GM19372 (cell line): ENCODE data around the gene PSMG3.

Source experiments
- ATAC-seq: cut with Tn5 transposase; IDR thresholded peaks from one replicate; pipeline ENCODE4 v1.9.1; 2021; ENCODE audit warnings: mild to moderate bottlenecking, low read depth, moderate library complexity; ENCODE audit not compliant: unreplicated experiment

PSMG3 gene

DNA sequence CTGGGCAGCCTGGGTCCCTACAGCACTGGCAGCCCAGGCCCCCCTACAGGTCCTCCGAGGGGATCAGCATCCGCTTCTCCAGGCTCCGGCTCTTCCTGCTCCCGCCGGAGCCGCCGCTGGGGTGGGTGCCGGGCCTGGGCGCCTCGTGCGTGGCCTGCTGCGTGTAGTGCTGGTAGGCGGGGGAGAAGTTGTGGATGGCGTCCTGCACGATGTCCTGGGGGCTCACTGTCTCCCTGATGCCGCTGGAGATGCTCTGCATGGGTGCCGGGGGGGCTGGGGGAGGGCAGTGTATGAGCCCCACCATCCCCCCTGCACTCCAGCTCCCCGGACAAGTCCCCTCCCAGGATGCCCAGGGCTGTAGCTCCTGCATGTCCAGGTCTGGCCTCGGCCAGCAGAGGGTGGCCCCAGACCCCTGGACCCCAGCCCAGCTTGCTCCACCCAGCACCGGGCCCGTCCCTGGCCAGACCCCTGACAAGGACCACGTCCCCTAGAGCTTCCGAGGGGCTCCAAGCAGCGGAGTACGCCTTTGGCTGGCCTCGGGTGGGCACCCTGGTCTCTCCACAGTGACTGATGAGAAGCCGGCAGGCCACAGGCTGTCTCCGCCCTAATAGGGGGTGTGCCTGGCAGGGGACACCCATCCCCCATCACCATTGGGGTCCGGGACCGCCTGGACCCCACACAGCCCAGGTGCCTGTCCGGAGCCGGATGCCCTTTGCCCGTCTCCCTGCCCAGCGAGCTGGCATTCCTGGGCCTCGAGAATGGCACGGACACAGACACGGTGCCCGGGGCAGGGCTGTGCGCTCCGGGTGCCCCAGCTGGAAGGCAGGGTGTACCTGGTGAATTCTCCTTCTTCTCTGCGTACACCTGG lies 22.7 kb downstream of the PSMG3 start:
- ATAC-seq = no peak

DNA sequence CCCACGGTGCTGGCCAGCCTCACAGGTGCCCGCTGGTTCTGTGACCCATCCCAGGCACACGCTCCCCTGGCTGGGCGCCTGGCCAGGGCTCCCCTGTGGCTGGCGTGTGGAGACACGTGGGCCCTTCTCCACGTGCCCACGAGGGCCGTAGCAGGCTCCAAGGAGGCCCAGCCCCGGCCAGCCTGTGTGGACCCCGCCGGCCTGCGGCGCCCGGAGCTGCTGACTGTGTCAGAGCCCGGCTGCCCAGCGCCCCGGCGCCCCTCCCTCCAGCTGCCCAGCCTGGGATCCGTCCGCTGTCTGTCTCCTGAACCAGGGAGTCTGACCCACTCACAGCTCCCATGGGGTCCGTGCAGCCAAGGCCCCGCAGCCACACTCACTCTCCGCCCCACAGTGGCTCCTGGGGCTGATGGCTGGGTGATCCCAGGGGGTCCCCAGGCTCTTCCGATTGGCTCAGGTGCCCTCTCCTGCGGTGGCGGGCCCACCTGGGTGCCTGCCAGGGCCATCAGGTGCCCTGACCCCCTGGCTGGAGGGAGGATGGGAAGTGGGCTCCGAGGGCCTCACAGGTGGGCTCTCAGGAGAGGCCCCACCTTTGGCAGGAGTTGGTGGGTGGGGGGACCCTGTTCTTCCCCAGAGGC lies 23.4 kb downstream of the PSMG3 start:
- no peak for ATAC-seq

GRCh38 chr7:1545417-1546246 lies 24.2 kb downstream of the PSMG3 start:
- ATAC-seq = no peak

DNA sequence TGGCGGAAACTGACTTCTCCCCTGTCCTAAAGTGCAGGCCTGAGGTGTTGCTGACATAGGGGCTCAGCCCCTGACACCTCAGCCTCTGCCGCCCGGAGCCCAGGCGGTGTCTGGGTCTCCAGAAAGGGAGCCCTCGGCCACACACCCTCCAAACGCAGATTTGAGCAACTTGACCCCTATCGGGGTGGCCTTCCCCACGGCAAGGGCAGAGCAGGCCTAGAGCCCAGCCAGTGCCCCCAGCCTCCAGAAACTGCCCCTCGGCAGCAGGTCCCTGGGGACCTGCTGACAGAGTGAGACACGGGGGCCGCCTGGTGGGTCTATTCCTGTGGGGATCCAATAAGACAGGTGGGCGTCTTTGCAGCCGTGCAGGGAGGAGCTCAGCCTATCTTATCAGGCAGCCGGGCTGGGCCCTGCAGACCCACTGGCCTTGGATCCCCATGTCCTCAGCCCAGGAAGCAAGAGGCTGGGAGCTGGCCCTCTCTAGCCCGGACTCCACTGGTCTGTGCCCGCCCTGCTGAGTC lies 24.9 kb downstream of the PSMG3 start:
- ATAC-seq = no peak

DNA sequence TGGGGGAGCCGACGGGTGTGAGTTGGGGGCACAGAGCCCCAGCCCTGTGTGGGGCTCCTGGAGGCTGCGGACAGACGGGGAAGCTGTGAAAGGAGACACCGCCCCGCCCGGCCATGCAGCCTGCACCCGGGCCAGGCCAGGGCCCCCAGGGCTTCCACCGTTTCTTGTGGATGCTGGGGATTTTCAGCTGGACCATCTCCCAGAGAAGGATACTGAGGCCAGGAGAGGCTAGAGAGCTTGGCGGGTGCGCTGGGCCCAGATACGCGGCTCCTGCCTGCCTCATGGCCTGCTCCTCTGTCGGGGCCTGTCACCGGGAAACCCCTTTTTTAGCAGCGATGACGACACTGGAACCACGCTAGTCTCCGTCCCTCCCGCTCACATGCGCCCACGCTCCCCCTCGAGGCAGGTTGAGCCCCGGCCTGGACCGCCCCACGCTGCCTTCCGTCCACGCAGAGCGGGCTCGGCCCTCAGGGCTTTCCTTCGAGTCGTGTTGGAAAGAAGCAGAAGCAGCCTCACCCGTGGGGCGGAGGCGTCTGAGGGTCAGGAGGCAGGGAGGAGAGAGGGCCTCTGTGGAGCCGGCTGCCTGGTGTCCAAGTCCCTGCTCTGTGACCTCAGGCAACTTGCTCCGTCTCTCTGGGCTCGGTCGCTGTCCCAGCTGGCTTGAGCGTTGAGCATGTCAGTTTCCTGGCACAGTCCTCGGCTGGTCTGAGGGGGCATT lies 25.5 kb downstream of the PSMG3 start:
- ATAC-seq = no peak

- no peak for ATAC-seq
These were observed 26.0 kb downstream of the PSMG3 start for GRCh38 chr7:1543826-1544177.

GRCh38 chr7:1542841-1543747 lies 26.7 kb downstream of the PSMG3 start:
- ATAC-seq = no peak

- no peak for ATAC-seq
These were observed 27.5 kb downstream of the PSMG3 start for GRCh38 chr7:1542329-1542728.

DNA sequence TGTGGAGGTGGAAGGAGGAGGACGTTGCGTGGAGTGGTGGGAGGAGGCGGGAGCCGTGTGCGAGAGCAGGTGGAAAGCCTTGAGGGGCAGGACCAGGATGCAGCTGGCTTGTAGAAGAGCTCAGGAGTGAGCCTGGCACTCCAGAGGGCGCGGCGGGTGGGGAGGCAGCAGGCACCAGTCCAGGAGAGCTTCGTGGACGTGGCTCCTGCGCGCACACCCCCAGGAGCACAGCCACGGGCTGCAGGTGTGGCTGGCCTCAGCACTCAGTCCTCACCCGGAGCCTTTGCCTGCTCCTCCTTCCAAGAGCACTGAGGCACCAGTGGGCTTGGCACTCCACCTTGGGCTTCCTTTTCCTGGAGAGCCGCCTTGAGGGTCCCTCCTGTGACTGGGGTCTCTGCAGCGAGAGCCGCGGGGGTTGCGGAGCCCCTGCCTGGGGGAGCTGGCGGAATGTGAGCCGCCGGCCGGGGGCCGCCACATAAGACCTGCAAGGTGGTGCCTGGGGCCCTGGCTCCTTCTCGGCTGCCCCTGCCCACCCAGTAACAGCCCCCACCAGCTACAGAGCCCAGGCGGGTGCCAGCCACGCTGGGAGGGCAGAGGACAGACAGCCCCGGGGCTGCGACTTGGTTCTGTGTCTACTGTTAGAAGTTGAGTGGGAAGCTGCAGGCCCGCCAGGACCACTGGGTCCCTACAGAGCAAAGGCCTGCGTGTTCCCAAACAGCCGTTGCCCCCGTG lies 28.2 kb downstream of the PSMG3 start:
- no peak for ATAC-seq

DNA sequence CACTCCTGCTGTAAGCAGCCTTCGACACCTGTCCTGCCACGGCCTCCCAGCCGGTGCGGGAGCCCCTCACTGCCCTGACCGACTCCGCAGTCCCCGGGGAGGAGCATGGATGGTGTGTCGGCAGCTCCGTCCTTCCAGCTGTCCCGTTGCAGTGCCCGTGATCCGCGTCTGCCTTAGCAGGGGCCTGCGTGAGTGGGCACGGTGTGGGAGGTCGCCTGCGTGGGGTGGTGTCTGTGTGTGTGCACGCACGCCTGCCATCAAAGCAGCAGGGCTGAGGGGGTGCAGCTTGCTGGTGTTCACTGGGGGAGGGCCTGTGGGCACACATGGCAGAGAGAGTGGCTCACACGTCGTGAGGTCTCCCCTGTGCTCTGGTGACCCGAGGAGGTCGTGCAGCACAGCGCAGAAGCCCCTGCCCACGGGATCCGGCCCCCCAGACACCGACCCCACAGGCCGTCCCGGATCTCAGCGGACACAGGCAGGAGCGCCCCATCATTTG lies 29.0 kb downstream of the PSMG3 start:
- ATAC-seq = no peak

DNA sequence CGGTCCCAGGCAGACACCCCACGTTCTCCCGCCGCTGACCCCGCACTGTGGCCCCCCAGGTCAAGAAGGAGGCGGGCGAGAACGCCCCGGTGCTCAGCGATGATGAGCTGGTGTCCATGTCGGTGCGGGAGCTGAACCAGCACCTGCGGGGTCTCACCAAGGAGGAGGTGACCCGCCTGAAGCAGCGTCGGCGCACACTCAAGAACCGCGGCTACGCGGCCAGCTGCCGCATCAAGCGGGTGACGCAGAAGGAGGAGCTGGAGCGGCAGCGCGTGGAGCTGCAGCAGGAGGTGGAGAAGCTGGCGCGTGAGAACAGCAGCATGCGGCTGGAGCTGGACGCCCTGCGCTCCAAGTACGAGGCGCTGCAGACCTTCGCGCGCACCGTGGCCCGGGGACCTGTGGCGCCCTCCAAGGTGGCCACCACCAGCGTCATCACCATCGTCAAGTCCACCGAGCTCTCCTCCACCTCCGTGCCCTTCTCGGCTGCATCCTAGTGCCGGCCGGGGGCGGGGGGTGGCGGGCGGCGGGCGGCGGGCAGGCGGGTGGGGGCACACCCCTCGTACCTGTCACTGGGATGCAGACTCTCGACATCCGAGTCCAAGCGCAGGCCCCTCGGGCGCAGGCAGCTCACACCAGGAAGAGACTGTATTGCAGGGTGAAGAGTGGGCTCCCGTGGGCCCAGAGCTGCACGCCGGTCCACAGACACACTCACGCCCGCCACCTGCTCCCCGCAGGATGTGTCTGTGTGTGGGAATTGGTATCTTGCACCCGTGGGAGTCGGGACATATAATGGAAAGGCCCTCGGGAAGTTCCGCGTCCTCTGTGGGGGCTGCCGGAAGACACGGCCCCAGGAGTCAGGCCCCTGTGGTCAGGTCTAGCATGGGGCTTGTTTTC lies 29.7 kb downstream of the PSMG3 start:
- no peak for ATAC-seq

- ATAC-seq = no peak
These were observed 30.5 kb downstream of the PSMG3 start for GRCh38 chr7:1539181-1539881.

DNA sequence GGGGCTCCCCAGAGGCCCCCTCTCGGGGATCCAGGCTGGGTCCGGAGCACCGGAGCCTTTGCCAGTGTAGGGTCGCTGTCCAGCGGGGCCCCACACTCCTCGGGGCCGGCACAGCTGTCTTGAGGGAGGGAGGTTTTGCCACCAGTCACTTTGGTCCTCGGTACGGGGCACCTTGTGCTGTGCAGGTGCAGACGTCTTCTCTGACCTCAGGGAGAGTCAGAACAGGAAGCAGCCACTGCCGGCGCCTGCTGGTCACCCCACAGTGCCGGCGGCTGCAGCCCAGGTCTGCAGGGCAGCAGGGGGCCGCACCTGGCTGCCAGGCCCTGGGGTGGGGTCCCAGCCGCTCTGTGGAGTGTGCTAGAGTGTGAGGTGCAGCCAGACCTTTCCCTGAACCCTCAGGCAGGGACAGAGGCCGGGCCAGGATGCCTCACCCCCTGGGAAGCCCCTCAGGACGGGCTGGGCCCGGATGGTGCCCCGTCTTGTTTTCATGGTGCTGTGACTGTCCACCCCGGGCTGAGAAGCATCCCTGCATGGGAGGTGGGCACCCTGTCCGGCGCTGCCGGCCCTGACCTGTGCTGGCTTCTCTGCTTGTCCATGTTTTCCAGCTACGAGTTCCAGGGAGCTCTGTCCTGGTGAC lies 31.2 kb downstream of the PSMG3 start:
- ATAC-seq = no peak

DNA sequence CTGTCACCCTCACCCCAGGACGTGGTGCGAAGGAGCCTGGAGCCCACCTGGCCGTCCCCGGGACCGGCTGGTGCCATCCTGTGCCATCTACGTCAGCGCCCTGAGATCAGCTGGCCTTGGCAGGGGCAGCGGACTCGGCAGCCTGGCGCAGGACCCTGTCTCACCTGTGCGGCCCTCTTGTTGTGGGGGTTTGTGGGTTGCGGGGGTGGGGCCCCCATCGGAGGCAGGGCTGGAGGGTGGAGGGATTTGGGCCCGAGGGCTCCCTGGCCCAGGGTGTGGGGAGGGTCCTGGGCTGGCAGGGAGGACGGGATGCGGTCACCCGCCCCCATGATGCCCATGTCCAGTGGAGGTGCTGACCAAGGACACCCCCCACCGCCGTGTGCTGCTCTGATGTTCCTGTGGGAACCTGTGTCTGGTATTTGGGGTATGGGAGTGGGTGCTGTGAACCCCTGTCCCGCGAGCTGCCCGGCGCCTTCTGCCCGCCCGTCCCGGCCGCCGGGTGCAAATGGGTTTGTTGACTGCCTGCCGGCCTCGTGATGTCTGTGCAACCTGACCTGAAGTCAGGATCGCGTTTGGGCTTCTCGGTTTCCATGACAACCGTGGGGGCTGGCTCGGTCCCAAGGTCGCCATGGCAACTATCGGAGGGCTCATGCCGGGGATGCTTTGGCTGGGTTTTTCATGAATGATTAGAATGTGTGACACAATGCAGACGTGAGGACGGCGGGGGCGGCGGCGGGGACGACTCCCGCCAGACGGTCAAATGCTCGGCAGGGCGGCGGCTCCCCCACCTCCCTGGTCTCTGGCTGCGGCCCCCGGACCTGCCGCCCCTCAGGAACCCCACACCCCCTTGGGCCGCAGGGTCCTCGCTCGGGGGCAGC lies 32.1 kb downstream of the PSMG3 start:
- ATAC-seq = no peak

DNA sequence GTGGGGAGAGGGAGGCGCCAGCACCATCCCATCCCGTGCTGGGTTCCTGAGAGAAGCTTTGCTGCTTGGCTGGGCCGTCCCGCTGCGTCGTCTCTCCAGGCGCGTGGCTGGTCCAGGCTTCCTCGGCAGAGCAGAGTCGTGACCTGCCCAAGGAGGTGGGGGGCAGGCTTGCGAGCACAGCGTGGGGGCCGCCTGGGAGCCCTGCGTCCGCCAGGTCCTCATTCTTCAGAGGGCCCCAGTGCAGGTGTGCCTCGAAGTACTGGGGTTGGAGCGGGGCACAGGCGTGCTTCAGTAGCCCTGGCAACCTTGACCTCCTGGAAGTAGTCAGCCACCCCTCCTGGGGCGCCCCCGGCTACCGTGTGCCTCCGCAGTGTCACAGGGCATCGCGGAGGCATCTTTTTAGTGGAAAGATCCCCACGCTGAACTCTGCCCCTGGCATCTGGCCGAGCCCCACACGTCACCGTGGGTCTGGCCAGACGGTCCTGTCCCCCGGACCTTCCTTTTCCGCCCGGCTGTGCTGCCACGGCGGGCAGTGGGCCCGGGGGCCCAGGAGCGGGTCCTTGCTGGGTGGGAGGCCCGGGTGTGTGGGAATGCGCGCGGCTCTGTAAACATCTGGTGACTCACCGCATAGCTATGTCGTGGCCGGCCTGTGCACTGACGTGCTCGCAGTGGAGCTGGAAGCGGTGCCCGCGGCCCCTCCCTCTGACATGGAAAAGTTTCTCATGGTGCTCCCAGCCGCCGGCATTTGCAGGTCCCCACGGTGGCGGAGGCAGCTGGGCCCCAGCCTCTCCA lies 32.9 kb downstream of the PSMG3 start:
- ATAC-seq = no peak
